C4-2B (cell line): ENCODE data around the gene ADAMTS14.
"Not testable (repeated sequence)": the region's sequence is repeated elsewhere in the genome, so short reads cannot be mapped to it uniquely, and the experiment has no call there.

Experiments used
- H3K27ac ChIP-seq: fragments of 450-650 bp; 2 replicates; pipeline ENCODE4 v1.5.1; 2017
- ZFX ChIP-seq: fragments of 450-650 bp; IDR thresholded peaks from 2 replicates; pipeline ENCODE4 v1.6.1; 2017
- TF ChIP-seq, protein P1 (sequence below): fragments of 450-650 bp; conservative IDR thresholded peaks from 2 replicates; pipeline ENCODE4 v1.5.1; 2017; ENCODE audit warnings: mild to moderate bottlenecking

Gene ADAMTS14

DNA sequence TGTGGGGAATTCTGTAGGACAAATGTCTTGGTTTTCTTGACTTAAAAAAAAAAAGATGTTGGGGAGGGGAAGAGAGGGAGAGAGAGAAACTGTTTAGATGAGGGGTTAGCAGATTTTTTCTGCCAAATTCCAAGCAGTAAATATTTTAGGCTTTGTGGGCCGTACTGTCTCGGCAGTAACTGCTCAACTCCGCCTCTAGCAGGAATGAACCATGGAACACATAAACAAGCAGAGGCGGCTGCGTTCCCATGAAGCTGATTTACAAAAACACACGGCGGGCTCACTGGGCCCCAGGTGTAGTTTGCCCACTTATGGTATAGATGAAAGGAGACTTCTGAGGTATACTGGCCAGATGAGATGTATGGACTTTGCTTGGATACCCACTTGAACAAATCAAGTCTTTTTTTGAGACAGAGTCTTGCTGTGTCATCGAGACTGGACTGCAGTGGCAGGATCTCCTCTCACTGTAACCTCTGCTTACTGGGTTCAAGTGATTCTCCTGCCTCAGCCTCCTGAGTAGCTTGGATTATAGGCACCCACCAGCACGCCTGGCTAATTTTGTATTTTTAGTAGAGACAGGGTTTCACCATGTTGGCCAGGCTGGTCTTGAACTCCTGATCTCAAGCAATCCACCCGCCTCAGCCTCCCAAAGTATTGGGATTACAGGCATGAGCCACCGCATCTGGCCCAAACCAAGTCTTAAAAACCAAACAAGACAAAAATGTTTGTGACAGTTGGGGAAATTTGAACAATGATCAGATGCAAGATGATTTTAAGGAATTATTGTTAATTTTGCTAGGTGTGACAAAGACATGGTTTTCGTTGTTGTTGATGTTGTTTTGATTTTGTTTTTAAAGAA, 9.7 kb upstream of the ADAMTS14 start:
- no peak for TF ChIP-seq ZFX
- H3K27ac ChIP-seq: no peak overlapping the region

- H3K27ac ChIP-seq: not testable (repeated sequence)
Observed at GRCh38 chr10:70663458-70664409, 8.6 kb upstream of the ADAMTS14 start.

- H3K27ac ChIP-seq: no peak overlapping the region
- TF ChIP-seq, protein P1, sequence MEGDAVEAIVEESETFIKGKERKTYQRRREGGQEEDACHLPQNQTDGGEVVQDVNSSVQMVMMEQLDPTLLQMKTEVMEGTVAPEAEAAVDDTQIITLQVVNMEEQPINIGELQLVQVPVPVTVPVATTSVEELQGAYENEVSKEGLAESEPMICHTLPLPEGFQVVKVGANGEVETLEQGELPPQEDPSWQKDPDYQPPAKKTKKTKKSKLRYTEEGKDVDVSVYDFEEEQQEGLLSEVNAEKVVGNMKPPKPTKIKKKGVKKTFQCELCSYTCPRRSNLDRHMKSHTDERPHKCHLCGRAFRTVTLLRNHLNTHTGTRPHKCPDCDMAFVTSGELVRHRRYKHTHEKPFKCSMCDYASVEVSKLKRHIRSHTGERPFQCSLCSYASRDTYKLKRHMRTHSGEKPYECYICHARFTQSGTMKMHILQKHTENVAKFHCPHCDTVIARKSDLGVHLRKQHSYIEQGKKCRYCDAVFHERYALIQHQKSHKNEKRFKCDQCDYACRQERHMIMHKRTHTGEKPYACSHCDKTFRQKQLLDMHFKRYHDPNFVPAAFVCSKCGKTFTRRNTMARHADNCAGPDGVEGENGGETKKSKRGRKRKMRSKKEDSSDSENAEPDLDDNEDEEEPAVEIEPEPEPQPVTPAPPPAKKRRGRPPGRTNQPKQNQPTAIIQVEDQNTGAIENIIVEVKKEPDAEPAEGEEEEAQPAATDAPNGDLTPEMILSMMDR: no peak
- TF ChIP-seq ZFX: no peak
Observed at GRCh38 chr10:70664702-70665195, 7.6 kb upstream of the ADAMTS14 start.

DNA sequence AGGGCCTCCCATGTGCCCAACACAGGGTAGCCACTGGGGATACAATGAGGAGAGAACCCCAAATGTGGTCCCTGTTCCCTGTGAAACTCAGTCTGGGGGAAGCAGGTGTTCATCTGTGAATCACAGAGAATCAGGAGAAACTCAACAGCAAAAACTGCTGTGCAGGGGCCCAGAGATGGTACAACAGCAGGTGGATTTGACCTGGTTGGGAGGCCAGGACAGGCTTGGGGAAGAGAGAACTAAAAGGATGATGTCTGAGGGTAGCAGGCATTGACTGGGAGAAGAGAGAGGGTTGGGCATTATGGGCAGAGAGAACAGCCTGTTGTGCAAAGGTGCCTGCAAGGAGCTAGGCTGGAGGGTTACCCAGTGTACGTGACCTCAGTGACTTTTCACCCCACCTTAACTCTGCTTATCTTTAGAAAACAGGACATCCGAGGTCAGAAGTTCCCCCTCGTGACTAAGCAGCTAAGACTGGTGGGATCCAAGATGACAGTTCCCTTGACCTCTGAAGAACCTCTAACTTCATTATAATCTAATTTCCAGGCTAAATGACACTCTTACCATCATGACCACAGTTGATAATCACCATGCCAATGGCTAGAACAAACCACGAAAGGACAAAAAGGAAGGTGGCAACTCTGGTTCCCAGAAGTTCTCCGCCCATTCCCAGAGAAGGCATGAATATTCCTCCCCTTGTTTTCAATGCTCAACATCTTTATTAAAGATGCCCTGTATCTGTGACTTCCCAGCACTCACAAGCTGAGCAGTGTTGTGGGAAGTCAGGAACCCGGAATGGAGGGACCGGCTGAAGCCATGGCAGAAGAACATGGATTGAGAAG, 5.1 kb upstream of the ADAMTS14 start:
- H3K27ac ChIP-seq: no peak overlapping the region
- TF ChIP-seq ZFX: no peak
- TF ChIP-seq, protein P1: no peak

DNA sequence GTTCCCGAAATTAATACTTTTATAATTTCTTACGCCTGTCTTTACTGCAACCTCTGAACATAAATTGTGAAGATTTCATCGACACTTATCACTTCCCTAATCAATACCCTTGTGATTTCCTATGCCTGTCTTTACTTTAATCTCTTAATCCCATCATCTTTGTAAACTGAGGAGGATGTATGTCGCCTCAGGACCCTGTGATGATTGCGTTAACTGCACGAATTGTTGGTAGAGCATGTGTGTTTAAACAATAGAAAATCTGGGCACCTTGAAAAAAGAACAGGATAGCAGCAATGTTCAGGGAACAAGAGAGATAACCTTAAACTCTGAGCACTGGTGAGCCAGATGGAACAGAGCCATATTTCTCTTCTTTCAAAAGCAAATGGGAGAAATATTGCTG, 4.5 kb upstream of the ADAMTS14 start:
- not testable (repeated sequence) for H3K27ac ChIP-seq

DNA sequence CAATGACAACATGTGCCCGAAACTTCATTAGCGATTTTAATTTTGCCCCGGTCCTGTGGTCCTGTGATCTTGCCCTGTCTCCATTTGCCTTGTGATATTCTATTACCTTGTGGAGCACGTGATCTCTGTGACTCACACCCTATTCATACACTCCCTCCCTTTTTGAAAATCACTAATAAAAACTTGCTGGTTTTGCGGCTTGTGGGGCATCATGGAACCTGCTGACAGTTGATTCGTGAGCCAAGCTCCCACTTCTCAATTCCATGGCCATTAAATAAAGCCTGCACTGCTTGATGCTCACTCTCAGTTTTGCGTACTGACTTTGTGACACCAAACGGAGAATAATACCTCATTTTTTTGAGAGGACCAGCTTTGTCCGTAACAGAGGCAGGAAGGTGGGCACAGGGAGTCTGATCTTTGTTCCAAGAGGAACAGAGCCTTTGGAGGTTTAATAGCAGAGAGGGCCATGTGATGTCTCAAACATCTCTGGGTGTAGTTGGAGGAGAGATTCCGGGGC, 3.8 kb upstream of the ADAMTS14 start:
- TF ChIP-seq, protein P1: no peak
- no peak for TF ChIP-seq ZFX
- no peak overlapping the region for H3K27ac ChIP-seq

- H3K27ac ChIP-seq: no peak overlapping the region
- TF ChIP-seq, protein P1: no peak
- TF ChIP-seq ZFX: no peak
Observed at GRCh38 chr10:70669015-70669414, 3.3 kb upstream of the ADAMTS14 start.

GRCh38 chr10:70669732-70670317, 2.5 kb upstream of the ADAMTS14 start:
- H3K27ac ChIP-seq: no peak overlapping the region
- no peak for TF ChIP-seq ZFX
- TF ChIP-seq, protein P1: no peak
